GM21447 (cell line): ENCODE measurements around the gene EFR3B.

Experiments used
- ATAC-seq: cut with Tn5 transposase; IDR thresholded peaks from one replicate; pipeline ENCODE4 v1.9.1; 2021; ENCODE audit not compliant: unreplicated experiment

The EFR3B gene

DNA sequence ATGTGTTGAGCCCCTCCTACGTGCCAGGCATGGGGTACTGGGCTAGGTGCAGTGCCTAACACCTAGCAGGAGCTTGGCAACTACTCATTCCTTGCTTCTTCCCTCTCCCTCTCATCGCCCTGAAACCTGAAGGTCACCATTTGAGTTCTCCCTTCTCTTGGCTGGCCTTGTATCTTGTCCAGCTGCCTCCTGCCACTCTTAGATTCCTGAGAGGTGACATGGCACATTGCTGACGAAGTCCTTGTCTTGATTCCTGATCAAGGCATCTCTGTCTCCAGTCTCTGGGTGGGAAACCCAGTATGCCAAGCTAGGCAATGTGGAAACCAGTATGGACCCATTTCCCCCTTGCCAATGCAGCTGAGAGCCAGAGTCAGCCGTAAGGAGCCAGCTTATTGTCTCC lies 9.0 kb upstream of the EFR3B start:
- ATAC-seq, result no peak

GRCh38 chr2:25034081-25034480 lies 7.8 kb upstream of the EFR3B start:
- ATAC-seq, result no peak

GRCh38 chr2:25035537-25036220 lies 6.2 kb upstream of the EFR3B start:
- no peak for ATAC-seq

GRCh38 chr2:25036221-25036559 lies 5.7 kb upstream of the EFR3B start:
- ATAC-seq, result no peak

GRCh38 chr2:25039126-25039525 lies 2.8 kb upstream of the EFR3B start:
- ATAC-seq, result no peak

DNA sequence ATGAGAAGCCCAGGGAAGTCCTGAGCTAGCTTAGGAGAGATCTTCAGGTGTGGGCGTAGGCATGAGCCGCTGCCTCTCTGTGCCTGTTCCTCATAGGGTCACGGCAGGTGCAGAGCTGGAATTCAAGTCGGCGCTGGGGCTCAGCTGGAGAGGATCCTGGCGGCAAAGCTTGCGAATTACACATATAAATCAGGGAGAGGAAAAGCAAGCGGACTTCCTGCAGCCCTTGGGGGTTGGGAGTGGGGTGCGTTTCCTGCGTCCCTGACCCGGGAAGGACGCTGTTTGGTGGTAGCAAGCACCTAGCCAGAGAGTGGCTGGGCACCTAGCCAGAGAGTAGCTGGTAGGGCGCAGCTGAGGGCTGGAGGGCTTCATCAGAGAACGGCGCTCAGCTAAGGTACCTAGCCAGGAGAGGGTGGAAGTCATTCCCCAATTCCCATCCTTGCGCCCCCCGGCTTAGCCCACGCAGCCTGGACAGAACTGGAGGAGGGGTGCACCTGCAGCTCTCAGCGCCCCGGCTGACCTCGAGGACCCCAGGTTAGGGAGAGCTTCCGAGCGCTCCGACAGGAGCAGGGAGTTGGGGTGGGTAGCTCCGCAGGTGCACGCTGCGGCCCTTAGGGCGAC lies 459 bp upstream of the EFR3B start:
- ATAC-seq, result peak; percentile 8

DNA sequence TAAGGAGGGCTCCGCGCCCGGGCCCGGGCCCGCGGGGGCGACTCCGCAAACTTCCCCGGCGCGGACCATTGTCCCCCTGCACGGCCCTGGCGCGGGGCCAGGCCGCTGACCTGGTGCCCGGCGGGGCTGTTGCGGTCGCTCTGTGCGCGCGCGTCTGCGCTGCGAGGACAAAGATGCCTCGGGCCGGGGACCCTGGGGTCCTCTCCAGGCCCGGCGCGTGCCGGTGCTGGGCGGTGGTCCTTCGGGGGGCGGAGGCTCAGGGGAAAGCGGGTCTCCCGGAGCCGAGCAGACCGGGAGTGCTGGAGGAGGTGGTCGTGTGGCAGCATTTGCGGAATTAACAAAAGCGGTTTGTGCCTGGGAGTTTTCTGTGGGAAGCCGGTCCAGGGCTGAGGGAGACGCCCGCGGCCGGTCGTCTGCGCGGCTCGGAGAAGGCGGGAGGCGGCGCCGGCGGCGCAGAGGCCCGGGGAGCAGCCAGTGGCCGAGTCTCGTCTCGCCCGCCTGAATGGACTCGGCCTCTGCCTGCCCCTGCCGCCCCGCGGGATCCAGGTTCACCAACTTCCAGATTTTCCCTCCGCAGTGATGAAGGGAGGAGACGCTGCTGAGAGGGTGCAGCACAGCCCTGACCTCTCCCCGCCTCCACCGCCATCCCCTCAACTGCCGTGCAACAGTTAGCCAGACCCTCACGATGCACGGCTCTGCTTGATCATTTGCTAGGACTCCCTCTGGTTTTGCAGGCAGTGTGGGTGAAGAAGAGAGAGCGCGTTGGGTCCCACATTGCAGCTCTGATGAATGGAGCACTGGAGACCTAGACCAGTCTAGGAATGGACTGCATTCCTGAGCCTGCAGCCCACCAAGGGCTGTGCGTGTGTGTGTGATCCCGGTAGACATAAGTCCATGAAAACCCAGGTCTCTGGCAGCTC lies 705 bp downstream of the EFR3B start:
- ATAC-seq, result no peak

GRCh38 chr2:25043241-25043867 lies 1.5 kb downstream of the EFR3B start:
- ATAC-seq, result no peak

DNA sequence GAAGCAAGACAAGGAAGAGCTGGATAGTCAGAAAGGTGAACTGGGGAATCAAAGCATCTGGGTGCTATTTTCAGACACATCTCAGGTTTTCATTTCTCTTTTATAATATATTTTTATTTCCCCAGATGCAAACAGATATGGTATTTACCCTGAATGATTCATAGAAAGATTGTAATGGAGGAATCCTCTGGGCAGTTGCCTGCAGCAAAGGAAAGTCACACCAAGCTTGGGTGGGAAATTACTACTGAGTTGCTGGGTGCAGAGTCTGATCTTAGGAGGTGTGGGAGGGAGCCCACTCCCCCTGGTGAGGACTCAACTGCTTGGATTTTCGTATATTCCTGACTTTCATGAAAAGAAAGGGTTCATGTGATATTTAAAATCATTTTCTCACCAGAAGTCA lies 2.1 kb downstream of the EFR3B start:
- no peak for ATAC-seq

DNA sequence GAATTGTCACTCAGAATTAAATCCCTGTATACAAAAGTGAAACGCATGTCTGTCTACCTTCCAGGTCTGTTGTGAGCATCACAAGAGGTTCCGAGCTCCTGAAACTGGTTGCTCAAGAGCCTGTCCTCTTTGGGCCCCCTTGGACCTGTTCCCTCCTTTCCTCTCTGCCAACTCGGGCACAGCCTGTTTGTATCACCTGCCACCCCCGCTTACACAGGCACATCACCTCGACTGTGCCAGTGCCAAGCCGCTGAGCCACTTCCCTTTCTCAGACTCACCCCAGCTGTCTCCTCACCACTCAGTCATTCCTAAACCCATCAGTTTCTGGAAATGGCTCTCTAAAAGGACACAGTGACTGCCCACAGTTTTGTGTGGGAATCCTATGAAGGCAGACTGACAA lies 3.1 kb downstream of the EFR3B start:
- ATAC-seq, result no peak

DNA sequence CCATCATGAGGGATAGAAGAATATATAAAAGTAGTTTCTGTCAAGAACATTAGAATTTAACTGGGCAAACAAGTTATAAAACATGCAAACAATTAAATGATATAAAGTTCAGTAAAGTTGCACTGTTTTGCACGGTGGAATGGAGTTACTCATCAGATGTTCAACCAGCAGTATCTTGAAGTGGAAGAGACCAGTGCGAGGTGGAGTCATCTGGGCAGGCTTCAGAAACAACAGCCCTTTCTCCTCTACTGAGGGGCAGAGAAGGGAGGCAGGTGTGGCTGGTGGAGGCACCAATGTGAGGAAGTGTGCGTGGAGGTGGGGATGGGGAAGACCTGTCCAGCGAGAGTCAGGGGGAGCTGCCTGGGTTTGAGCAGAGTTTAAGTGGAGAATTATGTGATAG lies 7.5 kb downstream of the EFR3B start:
- ATAC-seq, result no peak

GRCh38 chr2:25050128-25050527 lies 8.3 kb downstream of the EFR3B start:
- ATAC-seq, result peak; percentile 70

DNA sequence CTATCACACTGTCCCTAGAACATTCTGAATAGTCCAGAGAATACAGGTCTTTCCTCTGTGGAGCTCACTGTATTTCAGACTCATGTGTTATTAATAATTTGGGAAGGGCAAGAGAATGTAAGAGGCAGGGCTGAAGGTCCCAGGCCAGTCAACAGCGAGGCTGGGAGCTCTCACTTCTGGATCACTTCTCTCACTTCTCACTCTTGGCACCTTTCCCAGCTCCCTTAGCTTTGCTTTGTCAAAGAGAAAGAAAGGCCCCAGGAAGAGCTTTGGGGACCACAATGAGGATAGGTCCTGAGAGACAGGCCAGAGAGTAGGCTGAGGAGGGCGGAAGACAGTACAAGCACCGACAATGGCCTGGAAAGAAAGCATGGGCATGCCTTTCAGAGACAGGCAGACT lies 11.2 kb downstream of the EFR3B start:
- no peak for ATAC-seq

- no peak for ATAC-seq
Measured at GRCh38 chr2:25054720-25055119, 12.8 kb downstream of the EFR3B start.

DNA sequence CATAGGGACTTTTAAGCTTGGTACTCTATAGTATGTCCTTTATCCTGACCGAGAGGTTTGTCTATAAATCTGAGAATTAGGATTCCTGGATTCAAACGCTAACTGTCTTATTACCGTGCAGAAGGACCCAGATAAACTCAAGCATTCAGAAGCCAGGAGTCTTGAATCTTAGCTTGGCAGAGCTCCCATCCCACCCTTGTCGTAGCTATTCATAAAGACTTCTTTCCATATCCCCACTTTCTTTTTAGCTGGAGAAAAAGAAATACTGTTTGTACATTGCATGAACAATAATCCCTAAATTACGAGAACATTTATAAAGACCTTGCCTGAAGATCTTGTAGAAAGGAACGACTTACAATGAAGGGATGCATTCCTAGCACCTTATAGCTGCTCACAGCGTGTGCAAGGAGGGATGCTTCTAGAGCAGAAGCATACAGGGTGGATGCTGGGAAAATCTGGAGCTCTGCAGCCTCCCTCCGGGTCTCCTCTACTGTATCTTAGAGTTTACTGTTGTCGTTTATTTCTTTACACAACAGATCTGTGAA lies 13.6 kb downstream of the EFR3B start:
- no peak for ATAC-seq

DNA sequence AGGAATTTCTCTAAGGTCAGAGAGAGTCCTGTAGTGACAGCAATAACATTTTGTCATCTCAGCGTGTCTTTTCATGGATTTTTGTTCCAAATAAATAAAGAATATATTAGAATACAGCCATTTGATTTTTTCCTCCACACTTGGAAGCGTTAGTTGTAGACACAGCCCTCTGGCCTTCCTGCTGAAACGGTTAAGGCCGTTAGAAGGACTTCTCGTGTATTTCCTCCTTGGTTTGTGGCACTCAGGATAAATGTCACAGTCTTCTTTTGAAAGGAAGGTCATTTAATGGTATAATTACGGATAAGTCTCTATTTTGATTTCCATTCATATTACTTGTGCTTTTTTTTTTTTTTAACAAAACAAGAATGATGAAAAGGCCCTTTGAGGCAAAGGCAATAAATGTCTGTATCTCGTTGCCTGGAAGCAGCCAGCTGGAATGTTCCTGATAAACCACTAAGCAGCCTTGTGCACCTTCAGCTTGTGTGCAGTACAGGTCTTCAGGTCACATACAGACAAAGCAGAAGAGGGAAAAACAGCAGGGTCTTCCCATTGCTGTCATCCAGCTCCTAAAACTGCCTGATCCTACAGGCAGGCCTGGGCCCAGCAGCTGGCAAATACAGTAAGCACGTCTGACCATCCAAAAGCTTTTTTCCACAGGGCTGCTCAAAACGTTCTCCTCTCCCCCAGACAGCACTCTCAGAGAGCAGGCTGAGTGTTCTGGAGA lies 14.4 kb downstream of the EFR3B start:
- no peak for ATAC-seq

DNA sequence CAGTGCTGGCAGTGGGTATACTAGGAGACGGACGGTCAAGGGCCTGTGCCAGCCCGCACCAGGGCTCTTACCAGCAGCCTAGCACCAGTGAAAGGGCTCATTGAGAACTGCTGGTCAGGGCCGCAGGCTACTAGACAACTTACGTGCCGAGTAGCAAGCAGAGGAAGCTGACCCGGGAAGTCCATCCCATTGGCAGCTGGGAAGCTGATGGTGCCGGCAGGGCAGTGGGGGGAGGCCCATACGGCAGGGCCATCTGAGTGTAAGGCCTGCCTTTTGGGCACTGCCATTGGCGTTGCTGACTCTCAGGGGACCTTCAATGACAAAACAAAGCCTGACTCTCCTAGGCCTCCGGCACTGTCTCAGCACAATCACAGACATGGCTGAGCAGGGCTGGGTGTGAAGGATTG lies 20.6 kb downstream of the EFR3B start:
- ATAC-seq, result no peak

- ATAC-seq, result no peak
Measured at GRCh38 chr2:25063876-25064660, 22.2 kb downstream of the EFR3B start.

DNA sequence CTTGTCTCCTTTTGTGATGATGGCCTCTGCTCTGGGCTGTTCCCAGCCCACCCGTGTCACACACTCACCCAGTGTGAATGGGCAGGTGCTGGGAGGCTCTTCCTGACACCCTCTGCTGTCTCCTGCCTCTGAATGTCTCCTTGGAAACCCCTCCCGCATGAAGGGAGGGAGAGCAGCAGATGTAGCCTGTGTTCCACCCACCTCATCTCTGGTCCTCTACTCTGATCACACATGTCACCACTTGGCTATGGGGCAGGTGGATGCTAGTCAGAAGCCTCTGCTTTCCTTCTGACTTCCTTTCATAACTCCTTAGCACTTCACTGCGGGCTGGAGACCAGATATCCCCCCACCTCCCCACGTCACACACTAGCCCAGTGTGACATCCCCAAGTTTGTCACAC lies 23.9 kb downstream of the EFR3B start:
- no peak for ATAC-seq

DNA sequence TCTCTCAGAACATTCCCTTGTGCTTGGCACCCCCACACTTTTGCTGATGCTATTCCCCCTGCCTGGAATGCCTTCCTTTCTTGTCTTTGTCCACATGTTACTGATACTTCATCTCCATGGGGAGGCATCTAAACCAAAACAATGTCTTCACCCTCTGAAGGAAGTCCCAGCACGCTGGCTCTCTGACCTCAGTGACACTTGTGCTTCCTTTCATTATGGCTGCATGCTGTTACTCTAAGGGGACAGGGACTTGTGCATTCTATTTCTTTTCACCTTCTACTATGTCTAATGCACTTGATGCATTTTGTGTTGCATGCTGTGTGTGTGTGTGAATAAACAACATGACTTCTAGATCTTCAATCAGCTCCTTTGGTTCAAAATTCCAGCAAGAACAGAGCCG lies 24.6 kb downstream of the EFR3B start:
- no peak for ATAC-seq
